ENCODE data around the gene PPP1R3C. TPM values are rescaled to one million over a fixed set of nuclear protein-coding genes. Genes with fewer than 3 reads are reported as not detected.
A peak's percentile ranks its signal among the peaks of the same experiment; 100 is the strongest.

Gene PPP1R3C
- total RNA-seq, 4 donors from 2014 or later = 19.7 to 55.2 (median 25.5) TPM

DNA sequence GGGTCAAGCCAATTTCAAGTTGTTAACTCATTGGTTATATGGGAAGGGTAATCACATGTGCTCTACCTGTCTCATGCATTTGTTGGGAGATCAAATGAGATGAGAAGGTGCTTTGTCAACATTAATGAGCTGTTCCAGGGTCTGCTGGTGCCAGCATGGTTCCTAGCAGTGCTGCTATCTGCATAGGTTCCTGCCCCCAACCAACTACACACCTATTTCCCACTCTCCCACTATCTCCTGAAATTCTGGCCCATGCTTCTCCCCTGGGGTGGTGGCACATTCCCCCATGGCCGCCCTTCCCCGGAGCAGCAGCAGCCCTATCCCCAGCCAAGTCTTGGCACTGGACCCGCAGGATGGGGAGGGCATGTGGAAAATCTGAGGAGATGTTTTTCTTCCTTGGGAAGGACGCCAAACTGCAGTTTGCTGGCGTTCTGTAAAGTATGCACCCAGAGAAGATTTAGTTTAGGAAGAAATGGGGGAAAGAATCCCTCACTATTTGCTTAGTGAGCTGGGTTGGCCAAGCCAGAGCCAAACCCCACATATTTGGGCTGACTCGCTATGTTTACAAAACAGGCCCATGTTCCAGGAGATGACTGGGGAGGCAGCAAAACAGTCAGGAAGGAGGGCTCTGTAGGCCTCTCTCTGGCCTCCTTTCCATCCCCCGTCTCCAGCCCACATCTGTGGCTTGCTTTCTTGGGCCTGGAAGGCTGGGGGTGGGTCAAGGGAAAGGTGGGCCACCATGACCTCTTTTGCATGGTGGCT lies 42.5 kb downstream of the PPP1R3C start:
- Histone ChIP-seq H3K27me3 (no peaks in the 10 kb centered on the region), H3K4me3 (no peak overlapping the region), H3K36me3 (no peaks in the 10 kb centered on the region), H3K4me1 (peaks cover 33 to 34% of the 10 kb centered on the region in 2 donors), H3K27ac (peak overlapping the region; percentile 86 to 91), H3K9me3 (no peaks in the 10 kb centered on the region)
- TF ChIP-seq POLR2A (IDR thresholded peaks at IDR 0.05) = no peak
- TF ChIP-seq, protein P1, sequence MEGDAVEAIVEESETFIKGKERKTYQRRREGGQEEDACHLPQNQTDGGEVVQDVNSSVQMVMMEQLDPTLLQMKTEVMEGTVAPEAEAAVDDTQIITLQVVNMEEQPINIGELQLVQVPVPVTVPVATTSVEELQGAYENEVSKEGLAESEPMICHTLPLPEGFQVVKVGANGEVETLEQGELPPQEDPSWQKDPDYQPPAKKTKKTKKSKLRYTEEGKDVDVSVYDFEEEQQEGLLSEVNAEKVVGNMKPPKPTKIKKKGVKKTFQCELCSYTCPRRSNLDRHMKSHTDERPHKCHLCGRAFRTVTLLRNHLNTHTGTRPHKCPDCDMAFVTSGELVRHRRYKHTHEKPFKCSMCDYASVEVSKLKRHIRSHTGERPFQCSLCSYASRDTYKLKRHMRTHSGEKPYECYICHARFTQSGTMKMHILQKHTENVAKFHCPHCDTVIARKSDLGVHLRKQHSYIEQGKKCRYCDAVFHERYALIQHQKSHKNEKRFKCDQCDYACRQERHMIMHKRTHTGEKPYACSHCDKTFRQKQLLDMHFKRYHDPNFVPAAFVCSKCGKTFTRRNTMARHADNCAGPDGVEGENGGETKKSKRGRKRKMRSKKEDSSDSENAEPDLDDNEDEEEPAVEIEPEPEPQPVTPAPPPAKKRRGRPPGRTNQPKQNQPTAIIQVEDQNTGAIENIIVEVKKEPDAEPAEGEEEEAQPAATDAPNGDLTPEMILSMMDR (IDR thresholded peaks at IDR 0.05) = no peak
- peak; percentile 77 to 79 for DNase-seq
- intact Hi-C loops (cut with DNase I; ENCODE audit: low total_unique reads) = no loop called here

DNA sequence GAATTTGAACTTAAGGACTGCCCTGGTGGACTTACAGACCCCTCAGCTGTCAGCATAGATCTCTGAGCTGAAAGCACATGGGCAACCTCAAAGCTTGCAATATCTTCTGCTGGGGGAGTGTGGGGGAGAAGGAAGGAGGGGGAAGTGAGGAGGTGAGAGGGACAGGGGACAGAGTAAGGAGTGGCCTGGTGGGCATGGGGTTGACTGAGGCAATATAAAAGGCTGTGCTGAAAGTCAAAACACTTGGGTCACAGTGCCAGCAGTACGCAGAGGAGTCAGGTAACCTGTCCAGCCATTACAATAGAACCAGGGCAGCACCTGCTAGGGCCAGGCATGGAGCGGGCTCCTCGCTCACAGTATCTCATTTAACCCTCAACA lies 43.2 kb downstream of the PPP1R3C start:
- H3K9me3 ChIP-seq = no peaks in the 10 kb centered on the region
- intact Hi-C loops (cut with DNase I; ENCODE audit: low total_unique reads) = no loop called here
- H3K27me3 ChIP-seq = no peaks in the 10 kb centered on the region
- H3K36me3 ChIP-seq = no peaks in the 10 kb centered on the region
- H3K4me1 ChIP-seq = peaks cover 33 to 34% of the 10 kb centered on the region in 2 donors
- DNase-seq = no peak
- TF ChIP-seq, protein P1 (IDR thresholded peaks at IDR 0.05) = no peak
- TF ChIP-seq POLR2A (IDR thresholded peaks at IDR 0.05) = no peak
- H3K27ac ChIP-seq = peak overlapping the region; percentile 86 to 91
- H3K4me3 ChIP-seq = no peak overlapping the region

DNA sequence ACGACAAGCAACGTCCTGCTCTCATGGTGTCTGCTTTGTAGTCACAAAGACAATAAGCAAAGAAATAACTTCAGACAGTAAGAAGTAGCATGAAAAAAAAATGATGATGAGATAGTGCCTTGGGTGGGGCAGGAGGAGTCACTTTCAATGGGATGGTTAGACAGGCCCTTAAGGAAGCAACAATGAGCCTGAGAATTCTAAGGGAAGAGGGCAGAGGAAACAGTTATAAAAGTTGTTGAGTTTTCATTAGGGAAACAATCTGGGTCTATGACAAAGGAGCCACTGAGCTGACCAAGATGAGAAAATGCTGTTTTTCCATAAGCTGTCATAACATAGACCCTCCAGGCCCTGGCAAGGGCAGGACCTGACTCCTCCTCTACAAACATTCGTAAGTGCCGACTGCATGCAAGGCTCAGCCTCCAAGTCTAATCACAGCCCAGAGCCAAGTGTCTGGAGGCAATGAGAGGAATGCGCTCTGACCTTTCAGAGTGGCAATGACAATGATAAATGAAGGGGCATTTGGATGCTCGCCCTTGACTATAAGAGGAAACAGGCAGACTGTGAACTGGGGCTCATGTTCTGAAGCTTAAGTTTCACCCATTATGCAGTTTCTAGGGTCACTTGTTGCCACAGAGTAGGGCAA lies 43.7 kb downstream of the PPP1R3C start:
- Histone ChIP-seq H3K9me3 (no peaks in the 10 kb centered on the region), H3K36me3 (no peaks in the 10 kb centered on the region), H3K27me3 (no peaks in the 10 kb centered on the region), H3K4me3 (no peak overlapping the region), H3K27ac (peak overlapping the region; percentile 86 to 91), H3K4me1 (peaks cover 33 to 34% of the 10 kb centered on the region in 2 donors)
- intact Hi-C loops (cut with DNase I; ENCODE audit: low total_unique reads) = no loop called here
- TF ChIP-seq, protein P1 (IDR thresholded peaks at IDR 0.05) = no peak
- no peak for TF ChIP-seq POLR2A (IDR thresholded peaks at IDR 0.05)
- peak; percentile 43 to 55 for DNase-seq

DNA sequence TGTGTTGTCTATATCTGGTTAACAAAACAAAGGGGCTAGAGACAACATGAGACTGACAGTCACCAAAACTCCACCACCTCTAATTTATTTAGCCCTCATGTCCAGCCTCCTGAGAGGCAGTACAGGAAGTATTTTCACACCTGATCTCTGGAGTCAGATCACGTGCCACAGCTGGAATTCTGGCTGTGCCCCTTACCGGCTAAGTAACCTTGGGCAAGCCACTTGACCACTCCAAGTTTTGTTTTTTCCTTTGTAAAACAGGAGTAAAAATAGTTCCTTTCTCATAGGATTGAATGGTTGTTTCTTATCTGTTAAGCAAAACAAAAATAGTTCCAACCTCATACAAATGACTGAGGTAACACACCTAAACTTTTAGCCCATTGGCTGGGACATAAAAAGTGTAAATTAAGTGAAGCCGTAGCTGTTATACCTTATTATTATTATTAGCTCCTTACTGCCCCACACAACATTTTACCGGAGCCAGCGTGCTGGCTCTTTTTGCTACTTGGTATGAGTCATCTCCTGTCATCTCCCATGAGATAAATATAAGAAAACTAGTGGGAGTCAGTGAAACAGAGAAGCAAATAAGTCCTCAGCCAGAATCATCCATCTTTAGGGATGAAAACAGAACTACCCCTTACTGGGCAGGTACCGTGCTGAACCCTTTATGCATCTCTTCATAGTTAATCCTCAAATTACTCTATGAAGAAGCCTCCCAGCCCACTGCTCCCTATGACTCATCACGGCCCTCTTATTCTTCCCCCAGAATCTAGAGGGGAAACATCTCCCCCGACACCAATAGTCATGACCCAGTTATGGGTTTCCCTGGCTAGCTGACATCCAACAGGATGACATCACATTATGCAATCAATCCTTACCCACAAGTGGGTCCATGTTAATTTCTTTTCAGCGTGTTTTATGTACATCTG lies 44.9 kb downstream of the PPP1R3C start:
- H3K36me3 ChIP-seq = no peaks in the 10 kb centered on the region
- TF ChIP-seq, protein P1 (IDR thresholded peaks at IDR 0.05) = no peak
- no peak for TF ChIP-seq POLR2A (IDR thresholded peaks at IDR 0.05)
- H3K4me3 ChIP-seq = no peak overlapping the region
- intact Hi-C loops (cut with DNase I; ENCODE audit: low total_unique reads) = no loop called here
- peak overlapping the region; percentile 86 to 91 for H3K27ac ChIP-seq
- peak; percentile 45 to 79 for DNase-seq
- H3K9me3 ChIP-seq = no peaks in the 10 kb centered on the region
- peaks cover 33 to 34% of the 10 kb centered on the region in 2 donors for H3K4me1 ChIP-seq
- H3K27me3 ChIP-seq = no peaks in the 10 kb centered on the region

Data from uterus (tissue), 4 donors.